NCI-H748 (cell line): ENCODE data around the gene ASIP.
"Not testable (repeated sequence)": the region's sequence is repeated elsewhere in the genome, so short reads cannot be mapped to it uniquely, and the experiment has no call there.

ENCODE experiments used
- DNase-seq: peaks from one replicate; lab custom pipeline; 2025; ENCODE audit not compliant: unreplicated experiment; lab: John Stamatoyannopoulos, UW

The ASIP gene, protein sequence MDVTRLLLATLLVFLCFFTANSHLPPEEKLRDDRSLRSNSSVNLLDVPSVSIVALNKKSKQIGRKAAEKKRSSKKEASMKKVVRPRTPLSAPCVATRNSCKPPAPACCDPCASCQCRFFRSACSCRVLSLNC

DNA sequence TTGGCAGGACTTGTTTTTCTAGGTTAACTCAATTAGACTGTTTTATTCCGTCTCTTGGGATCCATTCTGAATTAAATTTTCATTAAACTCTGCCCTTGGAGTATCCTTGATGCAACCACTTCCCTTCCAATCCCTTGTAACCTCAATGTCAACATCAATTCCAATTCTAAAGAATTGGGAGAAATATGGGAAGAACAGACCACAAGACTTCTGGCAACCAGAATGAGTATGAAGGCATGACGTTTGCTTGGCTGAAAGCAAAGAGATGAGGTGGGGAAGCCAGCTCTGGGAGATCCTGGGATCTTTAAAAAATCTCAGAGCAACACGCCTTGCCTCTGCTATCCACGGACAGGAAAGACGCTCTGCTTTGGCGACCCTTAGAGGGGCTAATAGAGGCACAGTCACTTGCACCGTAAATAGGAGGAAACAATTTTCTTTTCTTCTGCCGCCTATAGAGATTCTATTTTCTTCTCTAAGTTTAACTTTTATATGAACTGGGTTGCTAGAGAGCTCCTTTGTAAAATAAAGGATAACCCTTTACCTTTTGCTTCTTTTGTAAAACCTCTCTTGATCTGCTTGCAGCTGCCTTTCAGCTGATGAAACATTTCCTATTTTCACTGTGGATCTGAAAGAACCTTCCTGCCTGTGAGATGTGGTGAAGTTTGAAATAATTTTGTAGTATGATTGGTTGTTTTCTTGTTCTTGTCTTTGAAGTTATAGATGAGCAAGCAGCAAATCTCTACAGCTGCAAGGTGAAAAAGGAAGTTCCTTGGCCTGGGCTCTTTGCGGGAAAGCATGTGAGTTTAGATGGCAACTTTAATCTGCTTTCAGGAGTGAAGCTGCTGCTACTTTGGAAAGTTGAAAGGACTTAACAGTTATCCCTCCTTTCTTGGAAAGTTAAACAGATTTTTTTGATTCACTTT is at the start of gene ASIP:
TSS of gene ASIP (plus strand) at position 731 of the 923 bp plus-strand sequence. CDS start 18,952 bp downstream, outside the sequence.
- no peak for DNase-seq

DNA sequence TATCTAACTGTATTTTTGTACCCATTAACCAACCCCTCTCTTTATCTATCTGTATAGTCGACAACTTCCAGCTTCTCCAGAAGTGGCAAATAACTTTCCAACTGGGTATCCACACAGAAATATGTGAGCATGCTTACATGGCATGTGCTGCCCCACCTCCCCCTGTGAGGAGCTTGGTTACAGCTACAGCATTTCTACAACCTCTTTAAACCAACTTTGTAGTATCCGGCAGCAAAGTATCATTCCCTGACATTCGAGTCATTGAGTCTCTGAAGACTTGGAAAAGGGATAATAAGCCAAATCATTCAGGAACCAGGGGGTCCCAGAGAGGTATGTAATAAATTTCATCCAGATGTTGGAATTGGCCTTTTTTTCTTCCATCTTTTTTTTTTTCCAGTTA is 48.2 kb upstream of the ASIP start:
- no peak for DNase-seq

DNA sequence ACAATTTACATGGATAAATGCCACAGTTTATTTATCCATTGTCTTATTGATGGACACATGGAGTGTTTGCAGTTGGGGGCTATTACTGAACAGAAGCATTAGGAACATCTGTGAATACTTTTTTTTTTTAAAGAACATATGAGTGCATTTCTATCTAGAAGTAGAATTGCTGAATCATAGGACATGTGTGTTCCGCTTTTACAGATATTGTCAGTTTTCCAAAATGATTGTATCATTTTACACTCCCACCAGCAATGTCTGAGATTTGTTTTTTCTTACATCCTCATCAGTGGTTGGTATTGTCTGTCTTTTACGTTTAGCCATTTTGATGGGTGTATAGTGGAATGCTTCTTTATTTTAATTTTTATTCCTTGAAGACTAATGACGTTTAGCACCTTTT is 42.0 kb upstream of the ASIP start:
- no peak for DNase-seq

DNA sequence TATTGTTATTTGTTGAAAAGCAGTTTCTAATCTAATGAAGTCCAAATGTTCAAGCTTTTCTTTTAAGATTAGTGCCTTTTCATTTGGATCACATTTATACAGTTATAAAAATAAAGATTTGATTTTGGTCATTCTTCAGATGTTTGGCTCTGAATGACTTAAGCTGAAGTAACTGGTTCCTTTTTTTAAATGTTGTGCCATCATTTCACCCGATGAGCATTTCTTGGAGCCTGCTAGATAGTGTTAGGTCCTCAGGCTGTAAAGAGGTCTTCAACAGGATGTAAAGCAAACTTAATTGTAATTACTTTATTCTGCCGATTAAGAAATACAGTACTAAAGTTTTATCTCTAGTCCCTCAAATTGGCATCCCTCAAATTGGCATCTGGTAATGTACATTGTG is 41.2 kb upstream of the ASIP start:
- no peak for DNase-seq

DNA sequence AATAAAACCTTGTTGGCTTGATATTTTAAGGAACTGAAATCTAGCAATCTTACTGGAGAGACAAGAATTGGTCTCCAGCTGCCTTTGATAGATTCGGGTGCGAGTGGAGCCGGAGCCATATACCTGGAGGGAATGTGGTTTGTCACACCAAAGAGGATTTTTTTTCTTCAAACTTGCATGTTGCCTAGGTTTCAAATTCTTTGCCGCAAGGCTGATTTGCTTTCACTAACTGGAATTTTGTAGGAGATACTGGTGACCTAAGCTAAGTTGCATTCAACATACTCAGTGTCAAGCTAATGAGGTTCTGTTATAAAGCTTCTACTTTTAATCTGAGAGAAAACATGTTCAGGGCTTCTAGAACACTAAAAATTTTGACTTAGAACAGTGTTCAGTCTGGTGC is 39.7 kb upstream of the ASIP start:
- no peak for DNase-seq

DNA sequence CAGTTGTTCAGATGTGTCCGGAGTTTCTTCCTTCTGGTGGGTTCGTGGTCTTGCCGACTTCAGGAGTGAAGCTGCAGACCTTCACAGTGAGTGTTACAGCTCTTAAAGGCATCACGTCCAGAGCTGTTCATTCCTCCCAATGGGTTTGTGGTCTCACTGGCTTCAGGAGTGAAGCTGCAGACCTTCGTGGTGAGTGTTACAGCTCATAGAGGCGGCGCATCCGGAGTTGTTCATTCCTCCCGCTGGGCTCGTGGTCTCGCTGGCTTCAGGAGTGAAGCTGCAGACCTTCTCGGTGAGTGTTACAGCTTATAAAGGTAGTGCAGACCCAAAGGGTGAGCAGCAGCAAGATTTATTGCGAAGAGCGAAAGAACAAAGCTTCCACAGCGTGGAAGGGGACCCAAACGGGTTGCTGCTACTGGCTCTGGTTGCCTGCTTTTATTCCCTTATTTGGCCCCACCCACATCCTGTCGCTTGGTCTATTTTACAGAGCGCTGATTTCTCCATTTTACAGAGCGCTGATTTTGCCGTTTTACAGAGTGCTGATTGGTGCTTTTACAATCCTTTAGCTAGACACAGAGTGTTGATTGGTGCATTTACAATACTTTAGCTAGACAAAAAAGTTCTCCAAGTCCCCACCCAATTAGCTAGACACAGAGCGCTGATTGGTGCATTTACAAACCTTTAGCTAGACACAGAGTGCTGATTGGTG is 35.9 kb upstream of the ASIP start:
- peak; percentile 71 for DNase-seq

DNA sequence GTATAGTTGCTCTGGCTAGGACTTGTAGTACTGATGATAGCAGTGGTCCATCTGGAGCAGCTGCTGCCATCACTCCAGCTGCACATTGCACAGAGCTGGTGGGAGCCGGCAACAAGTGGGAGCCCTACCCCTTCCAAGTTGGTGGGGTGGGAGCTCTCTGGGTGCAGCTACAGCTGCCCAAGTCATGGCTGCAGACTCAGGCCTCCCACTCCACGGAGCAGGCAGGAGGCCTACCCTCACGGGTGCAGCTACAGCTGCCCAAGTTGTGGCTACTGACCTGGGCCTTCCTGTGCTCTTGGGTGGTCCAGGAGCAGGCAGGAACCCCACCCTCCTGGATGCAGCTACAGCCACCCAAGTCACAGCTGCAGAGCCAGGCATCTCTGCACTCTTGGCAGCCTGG is 32.1 kb upstream of the ASIP start:
- no peak for DNase-seq

DNA sequence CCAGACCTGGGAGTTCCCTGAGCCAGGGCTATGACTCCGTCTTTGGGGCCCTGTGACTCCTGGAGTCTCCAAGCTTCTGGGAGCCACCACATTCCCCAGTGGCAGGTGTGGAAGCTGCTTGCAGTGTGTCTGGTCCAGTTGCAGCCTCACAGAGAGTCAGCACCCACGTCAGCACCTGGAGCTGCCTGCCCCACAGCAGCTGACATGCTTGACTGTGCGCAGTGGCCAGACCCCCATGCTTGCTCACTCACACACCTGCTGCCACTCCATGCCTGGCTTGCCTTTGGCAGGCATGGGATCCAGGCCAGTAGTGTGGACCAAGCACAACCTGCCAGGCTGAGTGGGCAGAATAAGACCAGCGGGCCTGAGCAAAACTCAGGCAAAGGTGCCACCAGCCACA is 31.0 kb upstream of the ASIP start:
- no peak for DNase-seq

DNA sequence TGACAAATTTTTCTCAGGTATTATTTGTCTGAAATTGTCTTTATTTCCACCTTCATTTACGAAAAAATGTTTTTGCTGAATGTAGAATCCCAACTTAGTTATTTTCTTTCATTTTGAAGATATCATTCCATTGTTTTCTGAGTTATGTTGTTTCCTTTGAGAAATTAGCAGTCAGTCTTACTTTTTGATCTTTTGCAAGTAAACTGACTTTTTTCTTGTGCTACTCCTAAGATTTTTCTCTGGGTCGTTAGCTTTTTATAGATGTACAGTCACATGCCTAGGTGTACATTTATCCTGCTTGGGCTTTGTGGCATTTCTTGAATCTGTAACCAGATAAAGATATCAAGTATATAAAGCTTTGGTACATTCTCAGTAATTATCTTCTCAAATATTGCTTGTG is 29.6 kb upstream of the ASIP start:
- DNase-seq: no peak

DNA sequence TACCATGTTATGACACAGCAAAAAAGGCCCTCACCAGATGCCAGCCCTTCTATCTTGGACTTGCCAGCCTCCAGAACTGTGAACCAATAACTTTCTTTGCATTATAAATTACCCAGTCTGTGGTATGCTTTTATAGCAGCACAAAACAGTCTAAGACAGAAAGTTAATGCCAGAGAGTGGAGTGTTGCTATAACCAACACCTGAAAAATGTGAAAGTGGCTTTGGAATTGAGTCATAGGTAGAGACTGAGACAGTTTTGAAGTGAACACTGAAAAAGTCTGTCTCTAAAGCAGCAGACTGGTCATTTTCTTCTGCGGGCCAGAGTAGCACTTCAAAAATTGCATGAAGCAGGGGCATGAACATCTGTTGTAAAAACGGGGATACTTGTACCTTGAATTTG is 28.0 kb upstream of the ASIP start:
- DNase-seq: no peak

DNA sequence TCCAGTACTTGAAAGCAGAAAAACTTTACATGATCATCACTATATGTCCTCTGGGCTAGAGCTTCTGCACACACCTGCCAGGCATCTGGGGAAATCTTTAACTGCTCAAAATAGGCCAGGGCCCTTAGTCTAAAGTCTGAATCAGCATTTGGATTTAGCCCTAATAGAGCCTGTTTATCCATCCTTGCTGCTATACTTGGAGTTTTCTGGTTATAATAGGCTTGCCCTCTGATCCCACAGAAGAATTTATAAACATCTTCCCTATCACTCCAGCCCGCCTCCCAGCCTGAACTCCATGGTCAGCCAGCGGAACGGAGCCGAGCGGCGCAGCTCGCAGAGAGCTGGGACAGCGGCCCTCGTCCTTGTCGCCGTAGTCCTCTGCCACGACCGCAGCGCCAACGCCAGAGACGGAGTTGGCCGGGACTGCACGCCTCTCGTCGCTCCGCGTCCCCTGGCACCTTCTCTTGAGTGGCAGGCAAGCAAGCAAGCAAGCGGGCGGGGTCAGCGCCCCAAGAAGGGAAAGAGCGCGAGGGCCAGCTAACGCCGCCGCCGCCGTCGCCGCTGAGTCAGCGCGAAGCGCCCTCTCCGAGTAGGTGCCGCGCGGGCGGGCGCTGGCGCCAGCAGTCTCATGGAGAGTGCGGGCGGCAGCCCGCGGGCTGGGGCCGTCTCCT is 25.4 kb upstream of the ASIP start:
- DNase-seq: peak; percentile 86

DNA sequence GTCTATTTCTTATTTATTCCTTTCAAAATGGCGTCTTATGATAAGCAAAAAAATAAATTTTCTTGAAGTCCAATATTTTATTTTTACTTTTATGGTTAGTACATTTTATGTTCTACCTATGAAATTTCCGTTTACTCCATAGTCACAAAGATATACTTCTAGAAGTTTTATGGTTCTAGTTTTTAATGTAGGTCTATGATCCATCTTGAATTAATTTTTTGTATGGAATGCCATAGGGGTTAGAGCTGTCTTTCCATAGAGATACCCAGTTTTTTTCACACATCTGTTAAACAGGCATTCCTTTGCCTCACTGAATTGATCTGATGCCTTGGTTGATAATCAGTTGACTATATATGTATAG is 24.9 kb upstream of the ASIP start:
- DNase-seq: no peak

DNA sequence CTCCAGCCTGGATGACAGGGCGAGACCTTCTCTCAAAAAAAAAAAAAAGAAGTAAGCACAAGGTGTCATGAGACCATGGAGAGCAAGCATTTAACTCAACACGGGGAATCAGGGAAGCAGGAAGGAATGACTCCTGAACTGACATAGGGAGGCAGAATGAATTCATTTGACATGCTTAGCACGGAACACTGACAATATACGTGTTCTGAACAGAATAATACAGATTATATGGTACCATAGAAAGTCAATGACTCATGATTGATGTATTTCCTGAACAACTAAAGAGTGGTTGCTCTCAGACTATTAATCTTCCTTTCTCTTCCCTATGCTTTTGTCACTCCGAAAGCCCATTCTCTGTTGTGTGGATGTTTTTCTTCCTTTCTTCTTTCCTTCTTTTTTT is 20.7 kb upstream of the ASIP start:
- DNase-seq: no peak

DNA sequence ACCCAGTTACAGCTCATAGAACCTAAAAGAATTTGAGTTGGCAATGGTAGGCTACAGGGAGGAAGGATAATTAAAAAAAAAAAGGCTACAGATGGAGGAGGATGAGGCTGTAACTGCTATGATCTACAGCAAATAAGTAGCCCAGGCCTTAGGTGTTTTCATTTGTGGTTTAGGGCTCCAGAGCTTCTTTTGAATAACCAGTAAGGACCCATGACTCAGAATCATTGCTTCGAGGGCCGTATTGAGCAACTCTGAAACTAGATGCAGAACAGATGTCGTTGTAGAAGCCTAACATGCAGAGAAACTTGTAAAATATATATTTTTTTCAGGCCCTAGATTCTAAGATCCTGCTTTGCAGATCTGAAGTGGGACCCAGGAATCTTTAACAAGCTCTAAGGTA is 19.0 kb upstream of the ASIP start:
- DNase-seq: no peak

DNA sequence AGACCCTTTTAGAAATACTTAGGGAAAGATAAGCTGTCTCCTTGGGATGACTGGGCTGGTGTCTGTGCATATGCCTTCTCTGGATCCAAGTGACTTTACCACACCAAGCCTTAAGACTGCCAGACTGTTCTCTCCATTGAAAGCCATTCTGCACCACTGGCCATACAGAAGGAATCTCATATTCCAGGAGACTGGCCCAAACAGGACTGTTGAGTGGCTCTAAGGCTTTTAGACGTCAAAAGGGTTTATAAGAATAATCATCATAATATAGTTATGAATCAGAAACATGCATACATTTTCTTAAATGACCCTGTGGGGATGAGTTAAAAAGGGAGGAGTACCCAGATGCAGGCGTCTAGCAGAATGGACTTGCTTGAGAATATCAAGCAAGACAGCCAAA is 17.0 kb upstream of the ASIP start:
- not testable (repeated sequence) for DNase-seq

DNA sequence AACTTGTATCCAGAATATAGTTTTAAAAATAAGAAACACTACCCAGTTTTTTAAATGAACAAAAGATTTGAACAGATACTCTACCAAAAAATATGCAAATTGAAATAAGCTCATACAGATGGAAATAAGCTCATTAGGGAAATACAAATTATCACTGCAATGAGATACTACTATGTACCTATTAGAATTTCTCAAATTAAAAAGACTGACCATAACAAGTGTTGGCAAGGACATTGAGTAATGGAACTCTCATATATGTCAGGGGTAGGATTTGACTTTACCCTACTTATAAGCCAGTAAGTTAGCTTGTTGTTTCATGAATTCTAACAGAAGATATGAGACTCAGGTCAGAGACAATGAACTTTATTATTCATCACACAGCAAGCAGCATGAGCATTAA is 9.6 kb upstream of the ASIP start:
- DNase-seq: no peak

DNA sequence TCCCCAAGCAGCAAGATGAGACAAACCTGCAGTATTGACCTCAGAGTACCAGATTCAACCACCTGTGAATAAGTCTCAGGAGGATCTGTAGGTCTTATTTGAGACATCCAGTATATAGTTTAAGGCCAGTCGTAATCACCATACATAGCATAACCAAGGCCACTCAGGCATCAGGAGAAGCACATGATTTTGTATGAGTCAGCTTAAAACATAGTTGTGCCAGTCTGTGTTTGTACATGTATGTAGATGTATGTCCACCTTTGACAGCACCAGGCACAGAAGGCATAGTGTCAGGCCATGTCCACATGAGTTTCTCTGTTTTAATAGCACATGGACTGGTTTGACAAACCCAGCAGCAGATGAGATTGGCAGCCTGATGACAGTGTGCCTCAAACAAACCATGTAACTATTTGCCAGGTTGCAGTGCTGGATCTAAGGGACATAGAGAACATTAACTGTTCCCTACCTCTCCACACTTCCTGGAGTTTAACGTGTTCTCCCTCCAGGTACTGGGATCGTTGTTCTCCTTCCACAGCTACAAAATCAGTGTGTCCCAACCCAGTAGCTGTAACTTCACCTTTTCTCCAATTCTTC is 8.6 kb upstream of the ASIP start:
- no peak for DNase-seq

DNA sequence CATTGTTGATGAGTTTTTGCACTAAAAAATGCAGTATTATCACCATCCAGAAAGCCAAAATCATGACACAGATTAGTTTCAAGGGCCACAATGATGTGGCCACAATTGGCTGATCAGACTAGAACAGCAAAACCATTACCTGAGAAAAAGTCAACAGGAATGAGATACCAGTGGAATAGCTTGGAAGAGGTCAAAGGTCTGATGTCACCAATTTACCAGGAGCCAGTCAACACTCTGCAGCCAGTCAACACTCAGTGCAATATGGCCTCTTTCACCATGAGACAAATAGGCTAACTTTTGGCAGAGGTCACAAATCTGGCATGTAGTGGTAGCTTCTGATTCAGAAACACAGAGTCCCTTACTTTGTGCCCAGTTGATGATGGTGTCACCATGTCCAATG is 7.5 kb upstream of the ASIP start:
- no peak for DNase-seq

DNA sequence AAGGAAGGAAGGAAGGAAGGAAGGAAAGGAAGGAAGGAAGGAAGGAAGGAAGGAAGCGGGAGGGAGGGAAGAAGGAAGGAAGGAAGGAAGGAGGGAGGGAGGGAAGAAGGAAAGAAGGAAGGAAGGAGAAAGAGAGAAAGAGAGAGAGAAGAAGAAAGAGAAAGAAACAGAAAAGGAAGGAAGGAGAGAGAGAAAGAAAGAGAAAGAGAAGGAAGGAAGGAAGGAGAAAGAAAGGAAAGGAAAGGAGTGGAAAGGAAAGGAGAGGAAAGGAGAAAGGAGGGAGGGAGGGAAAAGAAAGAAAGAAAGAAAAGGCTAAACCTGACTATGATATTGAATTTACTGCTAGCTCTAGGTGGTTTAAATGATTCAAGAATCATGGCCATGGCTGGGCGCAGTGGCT is 5.3 kb upstream of the ASIP start:
- no peak for DNase-seq

DNA sequence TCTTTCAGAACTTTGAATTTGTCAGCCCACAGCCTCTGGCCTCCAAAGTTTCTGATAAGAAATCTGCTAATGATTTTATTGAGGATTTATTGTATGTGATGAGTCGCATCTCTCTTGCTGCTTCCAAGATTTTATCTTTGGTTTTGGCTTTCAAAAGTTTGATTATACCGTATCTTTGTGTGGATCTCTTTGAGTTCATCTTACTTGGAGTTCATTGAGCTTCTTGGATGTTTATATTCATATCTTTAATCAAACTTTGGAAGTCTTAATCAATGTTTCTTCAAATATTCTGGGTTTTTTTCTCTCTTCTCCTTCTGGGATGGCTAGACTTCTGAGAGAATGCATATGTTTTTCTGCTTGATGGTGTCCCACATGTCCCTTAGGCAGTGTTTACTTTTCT is 3.3 kb upstream of the ASIP start:
- DNase-seq: no peak

DNA sequence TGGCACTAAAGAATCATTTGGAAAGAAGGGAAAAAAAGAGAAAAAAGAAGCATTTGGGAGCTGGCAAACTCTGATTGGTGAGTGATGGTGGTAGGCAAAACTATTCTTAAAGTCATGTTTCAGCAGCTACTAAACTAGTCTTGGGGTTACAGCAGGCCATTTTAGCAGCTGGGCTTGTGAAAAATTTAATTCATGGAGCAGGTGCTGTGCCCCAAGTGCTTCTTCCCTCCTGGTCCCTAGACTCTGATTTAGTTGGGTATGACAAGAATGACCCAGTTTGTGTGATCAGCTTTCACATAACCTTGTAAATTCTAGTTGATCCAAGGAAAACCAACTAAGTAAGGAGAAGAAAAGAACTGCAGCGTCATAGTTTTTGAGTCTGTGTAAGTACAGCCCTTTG is 1.1 kb upstream of the ASIP start:
- no peak for DNase-seq
